Stimulated activated CD4-positive, alpha-beta T cell treated with anti-CD3 and anti-CD28 coated beads, Interleukin-2, amount 100 ng/mL, for 48 hours (primary cell): ENCODE results near the gene ERO1A.

Experiments used
- DNase-seq, 2 donors: peaks; one replicate each; pipeline ENCODE4 v3.0.0-alpha.2; 2020

The ERO1A gene

GRCh38 chr14:52694761-52695480 is 437 bp downstream of the ERO1A start:
- DNase-seq: peak; percentile 43

DNA sequence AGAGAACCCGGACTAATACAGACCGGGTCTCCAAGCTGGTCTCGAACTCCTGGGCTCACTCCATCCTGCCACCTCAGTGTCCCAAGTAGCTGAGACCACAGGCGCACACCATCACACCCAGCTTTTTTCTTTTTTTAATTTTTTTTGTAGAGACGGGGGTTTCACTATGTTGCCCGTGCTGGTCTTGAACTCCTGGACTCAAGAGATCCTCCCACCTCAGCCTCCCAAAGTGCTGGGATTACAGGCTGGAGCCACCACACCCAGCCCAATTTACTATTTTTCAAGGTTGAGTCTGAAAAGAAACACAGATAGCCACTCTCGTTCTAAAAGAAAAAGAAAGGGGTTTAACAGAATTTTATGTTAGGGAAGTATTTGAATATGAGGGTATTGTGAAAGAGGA is 1.8 kb downstream of the ERO1A start:
- no peak for DNase-seq

- no peak for DNase-seq
Measured at GRCh38 chr14:52693036-52693435, 2.3 kb downstream of the ERO1A start.

DNA sequence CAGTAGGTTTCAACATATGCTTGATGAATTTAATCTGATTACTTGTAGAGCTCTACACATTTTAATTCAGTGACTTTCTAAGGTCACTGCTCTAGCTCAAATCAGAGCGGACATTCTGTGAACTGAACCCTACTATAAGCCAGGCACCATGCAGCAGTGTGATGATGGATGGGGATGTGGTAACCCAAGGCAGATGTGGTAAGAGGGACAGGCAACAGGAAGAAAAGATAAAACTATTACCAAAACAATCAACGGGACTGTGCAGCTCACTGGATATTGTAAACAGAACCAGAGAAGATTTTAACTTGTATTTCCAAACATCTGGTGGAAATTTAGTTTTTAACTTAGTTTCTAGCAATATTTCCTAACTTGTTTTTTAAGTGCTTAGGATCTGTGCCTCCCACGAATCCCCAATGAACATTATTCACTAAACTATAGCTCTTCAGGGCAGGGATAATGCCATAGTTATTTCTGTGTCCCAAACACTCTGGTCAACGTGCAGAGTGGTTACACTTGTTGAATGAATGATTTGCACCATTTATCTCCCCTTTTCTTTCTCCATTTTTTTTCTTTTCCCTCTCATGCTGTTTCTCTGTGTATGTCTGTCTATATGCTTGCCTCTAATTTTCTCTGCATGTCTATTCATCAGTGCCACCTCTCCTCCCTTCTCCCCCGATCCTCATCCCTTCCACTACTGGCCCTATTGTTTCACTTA is 3.0 kb downstream of the ERO1A start:
- DNase-seq: no peak

DNA sequence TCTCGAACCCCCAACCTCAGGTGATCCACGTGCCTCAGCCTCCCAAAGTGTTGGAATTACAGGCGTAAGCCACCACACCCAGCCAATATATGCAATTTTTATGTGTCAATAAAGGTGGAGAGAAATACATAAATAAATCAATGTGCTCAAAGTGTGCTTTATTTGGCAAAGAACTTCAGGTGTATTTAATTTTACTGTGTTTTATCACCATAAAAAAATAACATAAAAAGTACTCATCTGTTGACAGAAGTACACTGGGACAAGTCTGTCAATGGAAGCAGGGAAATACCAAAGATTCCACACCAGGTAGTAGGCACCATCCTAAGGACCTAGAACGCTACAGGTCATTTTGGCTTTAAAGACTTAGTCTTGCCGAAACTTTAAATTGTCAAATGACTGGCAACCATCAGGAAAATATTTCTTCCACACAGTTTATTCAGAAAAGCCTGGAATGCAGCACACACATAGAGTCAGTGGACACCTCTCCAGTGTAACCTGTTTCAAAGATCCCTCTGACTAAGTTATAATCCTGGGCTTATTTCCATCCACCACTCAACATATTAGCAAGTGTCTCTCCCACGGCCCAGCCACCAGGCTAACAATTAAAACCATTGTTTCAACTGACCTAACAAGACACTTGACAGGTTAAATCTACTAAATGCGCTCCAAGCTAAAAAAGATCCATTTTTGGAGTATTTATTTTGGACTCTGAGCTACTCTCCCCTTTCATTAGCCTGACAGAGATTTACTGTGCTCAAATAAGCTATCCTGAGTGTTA is 4.2 kb downstream of the ERO1A start:
- DNase-seq: no peak

DNA sequence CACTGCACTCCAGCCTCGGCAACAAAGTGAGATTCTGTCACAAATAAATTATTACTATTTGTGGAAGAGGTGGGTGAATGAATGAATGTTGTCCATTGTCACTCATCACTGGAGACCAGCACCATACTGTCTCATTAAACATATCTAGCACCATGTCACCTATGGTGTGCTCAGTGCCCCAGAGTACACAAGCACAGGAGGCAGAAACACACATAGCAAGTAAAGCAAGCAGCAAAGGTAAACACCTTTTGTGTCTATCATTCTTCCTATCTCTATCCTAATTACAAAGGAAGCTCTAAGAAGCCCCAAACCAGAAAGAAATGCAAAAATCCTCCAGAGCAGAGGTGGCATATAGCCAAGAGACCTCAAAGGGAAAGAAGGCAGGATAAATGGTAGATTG is 9.2 kb downstream of the ERO1A start:
- no peak for DNase-seq

DNA sequence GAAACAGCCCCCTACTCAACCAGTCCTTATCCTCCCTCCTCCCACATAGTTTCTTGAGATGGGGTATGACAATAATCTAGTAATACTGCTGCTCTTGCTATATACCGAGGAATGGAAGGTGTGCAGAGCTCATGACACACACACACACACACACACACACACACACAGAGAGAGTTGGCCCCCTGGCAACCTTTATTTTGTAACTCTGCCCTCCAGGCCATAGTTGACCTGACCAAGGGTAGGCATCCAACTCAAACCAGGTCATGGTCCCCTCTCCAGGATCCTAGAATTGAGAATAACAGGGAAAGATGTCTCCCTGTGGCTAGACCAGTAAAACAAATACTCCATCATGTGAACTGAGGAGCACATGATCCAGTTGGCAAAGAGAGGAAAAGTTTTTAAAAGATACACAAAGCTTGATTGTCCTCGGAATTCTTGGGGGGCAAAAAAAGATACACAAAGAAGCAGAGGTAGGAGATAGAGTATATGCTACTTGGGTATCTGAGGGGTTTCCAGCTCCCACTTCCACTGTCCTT is 11.3 kb downstream of the ERO1A start:
- no peak for DNase-seq

DNA sequence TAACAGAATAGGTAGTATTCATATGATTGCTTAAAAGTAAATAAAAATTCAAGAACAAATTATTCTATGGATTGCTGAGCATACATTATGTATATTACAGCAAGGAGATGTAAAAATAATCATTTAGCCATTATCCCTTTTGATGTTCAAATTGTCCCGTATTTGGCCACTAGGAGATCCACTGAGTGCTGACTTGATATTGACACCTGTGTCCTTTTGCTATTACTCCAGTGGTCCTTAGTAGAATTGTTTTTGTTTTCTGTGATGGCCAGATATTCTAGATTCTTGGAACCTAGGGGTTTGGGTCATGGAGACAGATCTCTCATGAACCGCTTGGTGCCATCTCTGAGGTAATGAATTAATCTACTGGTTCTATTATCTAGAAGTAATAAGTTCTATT is 16.8 kb downstream of the ERO1A start:
- DNase-seq: no peak

GRCh38 chr14:52663850-52664249 is 31.5 kb downstream of the ERO1A start:
- no peak for DNase-seq

GRCh38 chr14:52661314-52661713 is 34.0 kb downstream of the ERO1A start:
- DNase-seq: no peak

GRCh38 chr14:52660832-52661231 is 34.5 kb downstream of the ERO1A start:
- DNase-seq: no peak

DNA sequence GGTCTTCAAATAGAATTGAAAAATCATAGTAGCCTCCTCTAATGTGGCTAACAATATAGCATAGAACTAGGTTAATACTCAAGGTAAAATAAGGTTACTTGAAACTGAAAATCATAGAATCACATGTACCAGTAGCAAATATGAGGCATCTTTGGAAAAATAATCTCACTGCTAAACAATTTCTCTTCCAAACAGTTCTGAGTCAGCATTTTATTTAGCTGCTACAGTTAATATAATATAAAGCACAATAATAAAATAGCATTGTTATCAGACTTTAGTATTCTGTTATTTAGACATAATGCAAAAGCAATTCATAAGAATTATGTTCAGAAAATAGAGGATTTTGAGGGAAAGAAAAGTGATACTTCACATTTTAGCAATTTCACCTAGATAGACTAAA is 35.0 kb downstream of the ERO1A start:
- no peak for DNase-seq

- no peak for DNase-seq
Measured at GRCh38 chr14:52656905-52657304, 38.5 kb downstream of the ERO1A start.

- DNase-seq: no peak
Measured at GRCh38 chr14:52650774-52651173, 44.6 kb downstream of the ERO1A start.

GRCh38 chr14:52649511-52649910 is 45.8 kb downstream of the ERO1A start:
- DNase-seq: no peak

DNA sequence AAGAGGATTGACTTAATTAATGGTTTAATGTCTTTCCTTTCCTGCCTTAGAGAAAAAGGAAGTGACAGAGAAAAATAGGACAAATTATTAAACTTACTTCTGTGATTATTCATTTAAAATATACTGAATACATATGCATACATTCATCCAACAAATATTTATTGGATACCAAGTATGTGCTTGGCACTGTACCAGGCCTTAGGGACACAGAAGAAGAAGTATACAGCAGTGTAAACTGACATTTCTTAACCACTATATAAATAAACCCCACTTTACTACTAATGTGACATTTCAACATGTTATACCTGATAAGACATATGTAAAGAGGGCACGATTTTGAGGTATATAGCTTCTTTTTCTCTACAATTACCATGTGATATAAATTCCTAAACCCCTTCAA is 53.6 kb downstream of the ERO1A start:
- no peak for DNase-seq

- peak; percentile 4 to 6 for DNase-seq
Measured at GRCh38 chr14:52640137-52640536, 55.2 kb downstream of the ERO1A start.

DNA sequence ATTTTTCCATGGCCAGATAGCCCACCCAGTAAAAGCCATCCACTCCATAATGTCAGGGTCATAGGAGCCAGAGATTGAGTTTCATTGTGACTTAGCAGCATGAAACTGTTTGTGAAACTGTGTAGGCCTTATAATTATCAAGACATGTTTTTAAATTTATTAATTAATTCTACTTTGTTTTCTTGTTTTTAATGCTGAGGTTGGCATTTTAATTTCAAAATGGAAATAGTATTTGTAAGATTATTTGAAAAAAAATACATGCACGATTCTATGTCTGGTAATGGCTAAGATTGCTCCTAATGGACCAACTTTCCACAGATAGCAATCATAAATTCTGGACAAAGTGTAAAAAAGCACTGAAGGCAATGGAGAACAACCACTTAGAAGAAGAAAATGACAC is 75.7 kb downstream of the ERO1A start:
- no peak for DNase-seq

DNA sequence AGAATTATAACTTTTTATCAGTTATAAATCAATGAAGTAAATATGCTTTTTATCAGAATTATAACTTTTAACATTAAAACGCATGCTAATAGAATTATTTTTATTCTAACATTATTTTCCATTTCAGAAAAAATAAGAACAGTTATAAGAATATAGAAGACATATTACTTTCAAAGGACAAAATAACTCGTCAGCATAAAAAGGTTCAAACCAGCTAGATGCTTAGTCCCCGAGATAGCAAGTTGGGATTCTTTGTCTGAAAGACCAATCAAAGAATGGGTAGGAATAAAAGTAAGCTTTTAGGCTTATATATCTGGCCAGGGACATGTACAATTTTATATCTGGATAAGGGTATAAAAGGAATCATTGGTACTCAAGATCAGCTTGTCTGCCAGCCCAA is 76.8 kb downstream of the ERO1A start:
- no peak for DNase-seq

DNA sequence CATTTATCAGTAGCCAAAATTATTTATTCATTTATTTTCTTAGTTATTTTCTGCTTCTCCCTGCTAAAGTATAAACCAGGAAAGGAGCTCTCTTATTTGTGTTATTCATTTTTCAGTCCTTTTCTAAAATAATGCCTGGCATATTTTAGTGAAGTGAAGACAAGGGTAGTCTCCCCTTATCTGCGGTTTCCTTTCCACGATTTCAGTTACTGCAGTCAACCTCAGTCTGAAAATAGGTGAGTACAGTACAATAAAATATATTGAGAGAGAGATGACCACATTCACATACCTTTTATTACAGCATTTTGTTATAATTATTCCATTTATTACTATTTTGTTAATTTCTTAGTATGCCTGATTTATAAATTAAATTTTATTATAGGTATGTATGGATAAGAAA is 85.2 kb downstream of the ERO1A start:
- no peak for DNase-seq

DNA sequence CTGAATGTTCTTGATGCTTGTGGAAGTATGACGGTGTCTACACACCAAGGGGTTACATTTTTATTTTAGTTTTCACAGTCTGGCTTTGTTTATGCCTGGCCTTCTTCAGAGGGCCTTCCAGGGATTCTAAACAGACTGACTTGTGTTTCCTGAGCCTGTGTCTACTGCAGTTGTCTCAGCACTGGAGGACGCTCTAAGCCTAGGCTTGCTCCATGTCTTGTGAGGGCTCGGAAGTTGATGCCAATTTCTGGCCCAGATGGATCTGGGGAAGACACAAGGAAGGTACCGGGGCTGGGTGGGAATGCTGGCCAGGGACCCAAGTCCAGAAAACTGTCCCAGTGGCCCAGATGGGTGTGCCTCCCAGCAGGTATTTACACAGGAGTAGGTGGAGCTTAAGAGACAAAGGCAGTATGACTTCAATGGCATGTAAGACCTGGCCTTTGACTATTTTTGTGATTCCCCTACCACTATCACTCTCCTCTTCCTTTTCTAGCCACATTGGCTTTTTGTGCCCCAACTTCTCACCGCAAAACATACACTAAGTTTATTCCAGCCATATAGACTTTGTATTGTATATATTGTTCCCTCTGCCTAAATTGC is 85.8 kb downstream of the ERO1A start:
- no peak for DNase-seq

DNA sequence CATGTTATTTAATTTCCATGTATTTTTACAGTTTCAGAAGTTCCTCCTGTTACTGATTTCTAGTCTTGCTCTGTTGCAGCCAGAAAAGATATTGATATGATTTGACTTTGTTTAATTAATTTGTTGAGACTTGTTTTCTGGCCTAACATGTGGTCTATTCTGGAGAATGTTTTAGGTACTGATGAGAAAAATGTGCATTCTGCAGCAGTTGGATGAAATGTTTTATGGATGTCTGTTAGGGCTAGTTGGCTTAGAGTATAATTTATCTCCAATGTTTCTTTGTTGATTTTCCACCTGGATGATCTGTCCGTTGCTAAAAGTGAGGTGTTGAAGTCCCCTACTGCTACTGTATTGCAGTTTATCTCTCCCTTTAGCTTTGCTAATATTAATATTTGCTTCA is 88.3 kb downstream of the ERO1A start:
- DNase-seq: no peak

- no peak for DNase-seq
Measured at GRCh38 chr14:52602131-52602530, 93.2 kb downstream of the ERO1A start.
